ENCODE results near the gene U2AF2.

- TF ChIP-seq CTCF (IDR thresholded peaks at IDR 0.05) (no peak), POLR2A (IDR thresholded peaks at IDR 0.05) (no peak)
Measured at GRCh38 chr19:55619286-55619685, 35.5 kb upstream of the U2AF2 start.

All from Peyer's patch (tissue), 4 donors.